WTC11 (cell line): ENCODE results near the gene SLC12A6. TPM values are rescaled to one million over a fixed set of nuclear protein-coding genes. Genes with fewer than 3 reads are reported as not detected.

Experiments
- ATAC-seq: fragments of 200-7000 bp; cut with Tn5 transposase; 2 replicates; pipeline ENCODE4 v1.10.0; 2021; ENCODE audit warnings: mild to moderate bottlenecking, moderate library complexity
- CTCF ChIA-PET: fragments of 300-600 bp; sonication (Branson Sonifier 250); formaldehyde crosslinking; loops from one replicate; lab custom pipeline; 2021; ENCODE audit warnings: antibody characterized with exemption; lab: Charles Lee
- POLR2A ChIA-PET: fragments of 350-600 bp; sonication (Branson Sonifier 250); formaldehyde crosslinking; loops from one replicate; lab custom pipeline; 2021; ENCODE audit warnings: antibody characterized with exemption; lab: Charles Lee
- DNase-seq: peaks from one replicate; pipeline ENCODE4 v3.0.0; 2021; ENCODE audit warnings: low spot score
- H3K27ac Mint-ChIP-seq: 2 replicates; pipeline ENCODE4 v1.8.0; 2021; ENCODE audit warnings: mixed read lengths
- H3K27me3 Mint-ChIP-seq: 2 replicates; pipeline ENCODE4 v1.8.0; 2021; ENCODE audit warnings: low read depth, mild to moderate bottlenecking, moderate library complexity, mixed read lengths
- H3K36me3 Mint-ChIP-seq: 2 replicates; pipeline ENCODE4 v1.8.0; 2021; ENCODE audit warnings: mixed read lengths
- H3K4me1 Mint-ChIP-seq: 2 replicates; pipeline ENCODE4 v1.8.0; 2022; ENCODE audit warnings: mixed read lengths
- H3K4me3 Mint-ChIP-seq: 2 replicates; pipeline ENCODE4 v1.8.0; 2021; ENCODE audit warnings: mild to moderate bottlenecking, moderate library complexity, mixed read lengths
- H3K9me3 Mint-ChIP-seq: 2 replicates; pipeline ENCODE4 v1.8.0; 2021; ENCODE audit warnings: mixed read lengths
- AFF4 ChIP-seq: sonication (generic); formaldehyde crosslinking; IDR thresholded peaks from 2 replicates; pipeline ENCODE4 v1.8.1; 2023; ENCODE audit warnings: mild to moderate bottlenecking, missing genetic modification reagents, borderline replicate concordance
- E2F4 ChIP-seq: sonication (generic); formaldehyde crosslinking; IDR thresholded peaks from 2 replicates; pipeline ENCODE4 v1.8.1; 2022; ENCODE audit warnings: low read depth, mild to moderate bottlenecking, moderate library complexity, missing genetic modification reagents, borderline replicate concordance
- GTF2I ChIP-seq: fragments of 250-450 bp; sonication (Bioruptor Pico); conservative IDR thresholded peaks from 2 replicates; pipeline ENCODE4 v1.4.0; 2021; ENCODE audit warnings: mild to moderate bottlenecking
- HMGXB4 ChIP-seq: sonication (generic); formaldehyde crosslinking; IDR thresholded peaks from 2 replicates; pipeline ENCODE4 v1.8.1; 2023; ENCODE audit warnings: mild to moderate bottlenecking, moderate library complexity, missing genetic modification reagents
- MXD4 ChIP-seq: fragments of 250-450 bp; sonication (Bioruptor Pico); IDR thresholded peaks from 2 replicates; pipeline ENCODE4 v1.8.0; 2021; ENCODE audit warnings: mild to moderate bottlenecking, moderate library complexity, borderline replicate concordance
- NR2C2 ChIP-seq: sonication (generic); formaldehyde crosslinking; IDR thresholded peaks from 2 replicates; pipeline ENCODE4 v1.8.0; 2022; ENCODE audit warnings: mild to moderate bottlenecking, missing genetic modification reagents
- RELA ChIP-seq: sonication (generic); formaldehyde crosslinking; IDR thresholded peaks from 2 replicates; pipeline ENCODE4 v1.8.1; 2022; ENCODE audit warnings: missing genetic modification reagents, mild to moderate bottlenecking, borderline replicate concordance
- RORB ChIP-seq: fragments of 250-450 bp; sonication (Bioruptor Pico); IDR thresholded peaks from 2 replicates; pipeline ENCODE4 v1.9.0; 2021; ENCODE audit warnings: mild to moderate bottlenecking
- SMAD3 ChIP-seq: sonication (generic); formaldehyde crosslinking; IDR thresholded peaks from 2 replicates; pipeline ENCODE4 v1.8.0; 2022; ENCODE audit warnings: missing genetic modification reagents, mild to moderate bottlenecking, borderline replicate concordance
- SOX15 ChIP-seq: fragments of 250-450 bp; sonication (Bioruptor Pico); IDR thresholded peaks from 2 replicates; pipeline ENCODE4 v1.9.0; 2021; ENCODE audit warnings: mild to moderate bottlenecking
- TEAD4 ChIP-seq: sonication (generic); formaldehyde crosslinking; IDR thresholded peaks from 2 replicates; pipeline ENCODE4 v1.8.0; 2022; ENCODE audit warnings: mild to moderate bottlenecking, missing genetic modification reagents
- TP53 ChIP-seq: sonication (generic); formaldehyde crosslinking; IDR thresholded peaks from 2 replicates; pipeline ENCODE4 v1.8.1; 2023; ENCODE audit warnings: mild to moderate bottlenecking, missing genetic modification reagents
- ZBTB43 ChIP-seq: sonication (generic); formaldehyde crosslinking; IDR thresholded peaks from 2 replicates; pipeline ENCODE4 v1.8.1; 2023; ENCODE audit warnings: mild to moderate bottlenecking, missing genetic modification reagents
- ZNF423 ChIP-seq: fragments of 250-450 bp; sonication (Bioruptor Pico); IDR thresholded peaks from 2 replicates; pipeline ENCODE4 v2.1.2; 2022; ENCODE audit warnings: mild to moderate bottlenecking, moderate library complexity
- ZNF671 ChIP-seq: fragments of 250-450 bp; sonication (Bioruptor Pico); IDR thresholded peaks from 2 replicates; pipeline ENCODE4 v1.8.0; 2021; ENCODE audit warnings: mild to moderate bottlenecking
- microRNA-seq: library from miRNA; unstranded; fragments of <30 nt; microRNA quantifications from one replicate; pipeline ENCODE4 v1.2.0, GENCODE V29; 2022; ENCODE audit warnings: borderline number of aligned reads
- total RNA-seq: library from RNA; stranded (reverse); gene quantifications from 3 replicates; pipeline ENCODE4 v1.2.3, GENCODE V29; 2021
- TF ChIP-seq, protein P1 (sequence below): fragments of 200-600 bp; IDR thresholded peaks from 2 replicates; pipeline ENCODE4 v1.8.0; 2022; ENCODE audit warnings: antibody characterized with exemption

SLC12A6 gene
- total RNA-seq, 1 experiment from 2014 or later, result 16.2 TPM

GRCh38 chr15:34185666-34186065 is 151.9 kb downstream of the SLC12A6 start:
- CTCF ChIA-PET, result no interaction called here
- Mint-ChIP-seq H3K4me1 (peaks cover 14% of the 10 kb centered on the region), H3K27ac (no peak overlapping the region)

DNA sequence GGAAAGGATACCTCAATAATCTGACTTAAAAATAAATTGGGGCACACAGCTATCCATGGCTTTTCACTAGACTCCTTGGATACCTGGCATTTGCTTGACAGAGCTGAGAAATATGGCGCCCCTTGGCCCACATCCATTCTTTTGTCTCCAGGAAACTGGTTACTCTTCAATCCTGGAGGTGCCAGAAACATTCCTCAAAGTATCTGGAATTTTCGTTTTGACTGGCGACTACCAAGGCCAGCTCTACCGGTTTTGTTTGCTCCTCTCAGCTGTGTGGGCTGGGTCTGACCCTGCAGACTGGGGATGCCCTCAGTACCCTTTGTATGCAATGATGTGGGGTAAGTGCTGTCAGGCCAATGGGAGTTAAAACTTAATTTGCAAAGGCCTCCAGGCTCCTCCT is 154.6 kb downstream of the SLC12A6 start:
- CTCF ChIA-PET, result interaction anchor here (0.6 to 1.2 kb wide), 5 partner anchors 10 to 102 kb away, joined by 3 to 6 read pairs (median 3); no protein-coding TSS in a partner anchor
- TF ChIP-seq ZNF671, result no peak
- no peak for TF ChIP-seq ZNF423 (CRISPR knock-in tag)
- TF ChIP-seq, protein P1, sequence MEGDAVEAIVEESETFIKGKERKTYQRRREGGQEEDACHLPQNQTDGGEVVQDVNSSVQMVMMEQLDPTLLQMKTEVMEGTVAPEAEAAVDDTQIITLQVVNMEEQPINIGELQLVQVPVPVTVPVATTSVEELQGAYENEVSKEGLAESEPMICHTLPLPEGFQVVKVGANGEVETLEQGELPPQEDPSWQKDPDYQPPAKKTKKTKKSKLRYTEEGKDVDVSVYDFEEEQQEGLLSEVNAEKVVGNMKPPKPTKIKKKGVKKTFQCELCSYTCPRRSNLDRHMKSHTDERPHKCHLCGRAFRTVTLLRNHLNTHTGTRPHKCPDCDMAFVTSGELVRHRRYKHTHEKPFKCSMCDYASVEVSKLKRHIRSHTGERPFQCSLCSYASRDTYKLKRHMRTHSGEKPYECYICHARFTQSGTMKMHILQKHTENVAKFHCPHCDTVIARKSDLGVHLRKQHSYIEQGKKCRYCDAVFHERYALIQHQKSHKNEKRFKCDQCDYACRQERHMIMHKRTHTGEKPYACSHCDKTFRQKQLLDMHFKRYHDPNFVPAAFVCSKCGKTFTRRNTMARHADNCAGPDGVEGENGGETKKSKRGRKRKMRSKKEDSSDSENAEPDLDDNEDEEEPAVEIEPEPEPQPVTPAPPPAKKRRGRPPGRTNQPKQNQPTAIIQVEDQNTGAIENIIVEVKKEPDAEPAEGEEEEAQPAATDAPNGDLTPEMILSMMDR, result no peak
- TF ChIP-seq TEAD4 (CRISPR knock-in tag), result no peak
- POLR2A ChIA-PET, result no interaction called here
- DNase-seq (peak; percentile 22), ATAC-seq (peak; percentile 97)
- H3K27ac Mint-ChIP-seq, result no peak overlapping the region
- peaks cover 14% of the 10 kb centered on the region for H3K4me1 Mint-ChIP-seq
- peaks cover 24% of the 10 kb centered on the region for H3K9me3 Mint-ChIP-seq
- H3K27me3 Mint-ChIP-seq, result no peaks in the 10 kb centered on the region
- H3K36me3 Mint-ChIP-seq, result peaks cover 21% of the 10 kb centered on the region
- H3K4me3 Mint-ChIP-seq, result no peak overlapping the region

More at GRCh38 chr15:34185666-34186065, 151.9 kb downstream of the SLC12A6 start:
- DNase-seq, result no peak
- peaks cover 27% of the 10 kb centered on the region for H3K36me3 Mint-ChIP-seq
- no peak for ATAC-seq
- H3K4me3 Mint-ChIP-seq, result no peak overlapping the region
- TF ChIP-seq TP53 (CRISPR knock-in tag) (no peak), RELA (CRISPR knock-in tag) (no peak), MXD4 (CRISPR knock-in tag) (no peak), RORB (CRISPR knock-in tag) (no peak), SOX15 (CRISPR knock-in tag) (no peak), HMGXB4 (no peak), AFF4 (CRISPR knock-in tag) (no peak), GTF2I (CRISPR knock-in tag) (no peak), NR2C2 (no peak), ZBTB43 (CRISPR knock-in tag) (no peak), SMAD3 (CRISPR knock-in tag) (no peak), E2F4 (CRISPR knock-in tag) (no peak)
- no peaks in the 10 kb centered on the region for H3K27me3 Mint-ChIP-seq
- POLR2A ChIA-PET, result no interaction called here
- peaks cover 24% of the 10 kb centered on the region for H3K9me3 Mint-ChIP-seq

Small RNA genes lying within 50 kb of the gene (microRNA-seq; reads per million reads assigned to microRNA genes)
- gene MIR1233-1, result not detected

Other genes starting within 250 kb of the SLC12A6 start
- gene EMC7, start 235.9 kb downstream of the SLC12A6 start, total RNA-seq, result 31.5 to 34.6 TPM (median 32.1 TPM) in 3 replicates
- 1.1 to 1.2 TPM (median 1.1 TPM) in 3 replicates for gene PGBD4, start 235.7 kb downstream of the SLC12A6 start, total RNA-seq
- gene KATNBL1, start 127.7 kb downstream of the SLC12A6 start, total RNA-seq, result 41.8 to 45.8 TPM (median 43.2 TPM) in 3 replicates
- gene EMC4, start 112.8 kb downstream of the SLC12A6 start, total RNA-seq, result 96.8 to 102 TPM (median 97.0 TPM) in 3 replicates
- gene NOP10, start 5.4 kb upstream of the SLC12A6 start, total RNA-seq, result 220 to 234 TPM (median 227 TPM) in 3 replicates
- 0.46 to 0.69 TPM (median 0.66 TPM) in 3 replicates for gene NUTM1, start 5.5 kb upstream of the SLC12A6 start, total RNA-seq
- 68.6 to 97.2 TPM (median 70.6 TPM) in 3 replicates for gene LPCAT4, start 29.4 kb upstream of the SLC12A6 start, total RNA-seq
- gene GOLGA8A, start 100.0 kb upstream of the SLC12A6 start, total RNA-seq, result 37.2 to 41.3 TPM (median 39.8 TPM) in 3 replicates
- gene GOLGA8B, start 245.9 kb upstream of the SLC12A6 start, total RNA-seq, result 29.0 to 40.1 TPM (median 38.3 TPM) in 3 replicates